K562 (cell line): ENCODE data around the gene TMEM132D. TPM values are rescaled to one million over a fixed set of nuclear protein-coding genes. Genes with fewer than 3 reads are reported as not detected.

ENCODE experiments used
- ATF1 ChIP-seq, 2 experiments: fragments of 450-650 bp in 1 of 2; IDR thresholded peaks; 2 replicates each; pipeline ENCODE4 v1.6.1; 2016; ENCODE audit warnings: missing compliant biosample characterization in 1 of 2, missing genetic modification characterization in 1 of 2
- BRF1 ChIP-seq: IDR thresholded peaks from 3 replicates; pipeline ENCODE4 v1.6.1; 2011; ENCODE audit warnings: borderline replicate concordance, mild to moderate bottlenecking; ENCODE audit not compliant: insufficient read length; ENCODE audit errors: extremely low read depth
- DNMT1 ChIP-seq: fragments of 450-650 bp; IDR thresholded peaks from 2 replicates; pipeline ENCODE4 v1.6.1; 2016; ENCODE audit warnings: antibody characterized with exemption, mild to moderate bottlenecking
- FOSL1 ChIP-seq: fragments of 200-800 bp; sonication (Bioruptor generic); conservative IDR thresholded peaks from 2 replicates; pipeline ENCODE4 v1.6.1; 2016; ENCODE audit warnings: missing genetic modification characterization, missing compliant biosample characterization
- GABPA ChIP-seq: fragments of 200-800 bp; sonication (Bioruptor generic); conservative IDR thresholded peaks from 2 replicates; pipeline ENCODE4 v1.6.1; 2016; ENCODE audit warnings: low read depth, missing genetic modification characterization, missing compliant biosample characterization
- PKNOX1 ChIP-seq: fragments of 450-650 bp; IDR thresholded peaks from 2 replicates; pipeline ENCODE4 v1.6.1; 2016
- TAL1 ChIP-seq: fragments of 450-650 bp; IDR thresholded peaks from 2 replicates; pipeline ENCODE4 v1.6.1; 2016; ENCODE audit warnings: mild to moderate bottlenecking
- TRIM24 ChIP-seq, 2 experiments: fragments of 450-650 bp; IDR thresholded peaks; 2 replicates each; pipeline ENCODE4 v1.6.1; 2016
- XRCC5 ChIP-seq: fragments of 200-400 bp; formaldehyde crosslinking; IDR thresholded peaks from 2 replicates; pipeline ENCODE4 v1.6.1; 2017; ENCODE audit warnings: low read depth, mild to moderate bottlenecking, low read length
- ZHX1 ChIP-seq: fragments of 150-350 bp; conservative IDR thresholded peaks from 2 replicates; pipeline ENCODE4 v1.6.1; 2014; ENCODE audit warnings: low read length
- ZNF133 ChIP-seq: fragments of 250-450 bp; sonication (Bioruptor Pico); IDR thresholded peaks from 2 replicates; pipeline ENCODE4 v1.4.0; 2020; ENCODE audit warnings: mild to moderate bottlenecking
- ZNF184 ChIP-seq: sonication (generic); formaldehyde crosslinking; IDR thresholded peaks from 2 replicates; pipeline ENCODE4 v1.5.0; 2020; ENCODE audit warnings: missing genetic modification reagents
- ZNF318 ChIP-seq, 2 experiments: fragments of 450-650 bp; IDR thresholded peaks; 2 replicates each; pipeline ENCODE4 v1.6.1; 2016; ENCODE audit warnings: mild to moderate bottlenecking in 2 of 2, borderline replicate concordance in 1 of 2, low read depth in 1 of 2, moderate library complexity in 1 of 2
- ZNF79 ChIP-seq: fragments of 250-450 bp; sonication (Bioruptor Pico); IDR thresholded peaks from 2 replicates; pipeline ENCODE4 v1.4.0; 2020; ENCODE audit warnings: low read depth, mild to moderate bottlenecking, moderate library complexity
- polyA plus RNA-seq, 8 experiments: library from polyadenylated mRNA; depleted of rRNA in 4 of 8; stranded (reverse) in 5 of 8; unstranded in 3 of 8; fragments of >200 nt; fragmentation: Nextera tagmentation in 2 of 8; fragmentation: Illumina TruSeq in 1 of 8; extraction: Ambion mirVana in 2 of 8; extraction: Trizol in 1 of 8; gene quantifications; 2 replicates each; pipeline versions ENCODE4 v1.2.1 to v1.2.3, GENCODE V29; 2011 to 2014; ENCODE audit warnings: inconsistent platforms in 1 of 8, missing spikeins in 1 of 8
- total RNA-seq, 7 experiments: library from RNA; depleted of rRNA in 6 of 7; stranded (reverse); fragments of >200 nt in 6 of 7; fragmentation: Illumina TruSeq in 2 of 7; extraction: Trizol in 2 of 7; gene quantifications; 2 replicates each; pipeline versions ENCODE4 v1.2.1 to v1.2.3, GENCODE V29; 2011 to 2021; ENCODE audit warnings: low replicate concordance in 1 of 7
- TF ChIP-seq, protein P1 (sequence below): IDR thresholded peaks from 3 replicates; pipeline ENCODE4 v1.6.1; 2011; ENCODE audit warnings: borderline replicate concordance, mild to moderate bottlenecking; ENCODE audit not compliant: insufficient read length, insufficient read depth

Gene TMEM132D
- total and polyA plus RNA-seq, 9 of the 15 experiments (the other 6 are each of a cell fraction or from before 2014, with no cell fraction given): not detected

DNA sequence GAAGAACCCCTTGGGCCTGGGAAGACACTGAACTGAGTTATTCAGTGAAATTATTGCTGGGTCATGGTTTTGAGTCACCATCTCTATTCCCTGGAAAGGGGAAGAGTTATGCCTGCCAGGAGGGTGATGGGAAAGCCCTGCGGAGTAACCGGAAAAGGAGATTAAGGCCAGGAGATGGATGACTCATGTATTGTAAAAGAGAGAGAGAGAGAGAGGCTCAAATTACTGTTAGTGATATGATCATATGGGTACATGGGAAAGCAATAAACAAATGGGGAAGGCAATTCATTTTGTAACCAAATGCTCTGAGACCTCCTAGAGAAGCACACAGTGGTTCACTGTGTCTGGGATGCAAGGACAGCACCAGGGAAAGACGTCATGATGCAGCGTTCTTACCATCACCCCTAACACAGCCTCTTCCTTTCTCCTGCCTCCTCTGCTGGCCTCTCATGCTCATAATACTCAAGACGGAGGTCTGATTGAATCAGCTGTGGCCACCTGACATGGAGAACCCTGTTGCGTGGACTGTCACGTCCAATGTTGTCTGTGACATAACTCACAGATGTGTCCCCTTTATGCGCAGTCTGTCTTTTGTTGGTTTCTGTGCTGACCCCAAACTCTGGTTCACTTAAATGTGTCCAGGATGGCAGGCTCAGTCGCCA is 243.7 kb downstream of the TMEM132D start (continued):
- TF ChIP-seq ZNF318 (IDR thresholded peaks at IDR 0.05; ENCODE audit: borderline replicate concordance in 1 of 2, low read depth in 1 of 2): peak in 1 of 2 experiments; percentile 90; a peak in 2 of 4 replicates
- peak; percentile 41 to 53; a peak in 2 of 4 replicates for TF ChIP-seq TRIM24 (IDR thresholded peaks at IDR 0.05)
- TF ChIP-seq ZHX1: no peak
- peak; percentile 57 for TF ChIP-seq PKNOX1
- TF ChIP-seq GABPA: peak; percentile 56
- no peak for TF ChIP-seq XRCC5
- no peak for TF ChIP-seq TAL1
- no peak for TF ChIP-seq ZNF133
- TF ChIP-seq ZNF79 (CRISPR knock-in tag): no peak
- TF ChIP-seq ZNF184: no peak
- TF ChIP-seq BRF1: no peak
- no peak for TF ChIP-seq DNMT1
- TF ChIP-seq FOSL1 (tag): peak; percentile 99
- TF ChIP-seq ATF1 (CRISPR knock-in tag; IDR thresholded peaks at IDR 0.05): no peak
- TF ChIP-seq ATF1 (tag; IDR thresholded peaks at IDR 0.05): peak; percentile 57
- TF ChIP-seq, protein P1, sequence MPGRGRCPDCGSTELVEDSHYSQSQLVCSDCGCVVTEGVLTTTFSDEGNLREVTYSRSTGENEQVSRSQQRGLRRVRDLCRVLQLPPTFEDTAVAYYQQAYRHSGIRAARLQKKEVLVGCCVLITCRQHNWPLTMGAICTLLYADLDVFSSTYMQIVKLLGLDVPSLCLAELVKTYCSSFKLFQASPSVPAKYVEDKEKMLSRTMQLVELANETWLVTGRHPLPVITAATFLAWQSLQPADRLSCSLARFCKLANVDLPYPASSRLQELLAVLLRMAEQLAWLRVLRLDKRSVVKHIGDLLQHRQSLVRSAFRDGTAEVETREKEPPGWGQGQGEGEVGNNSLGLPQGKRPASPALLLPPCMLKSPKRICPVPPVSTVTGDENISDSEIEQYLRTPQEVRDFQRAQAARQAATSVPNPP: no peak
